Activated B cell treated with CpG ODN at 0.5 μM for 24 hours (primary cell): ENCODE measurements around the gene MPEG1. TPM values are rescaled to one million over a fixed set of nuclear protein-coding genes. Genes with fewer than 3 reads are reported as not detected.
A peak's percentile ranks its signal among the peaks of the same experiment; 100 is the strongest.

Experiments used
- ATAC-seq: fragments of 200-7000 bp; cut with Tn5 transposase; one replicate; pipeline ENCODE4 v1.10.0; 2021; ENCODE audit warnings: low read depth, mild to moderate bottlenecking, moderate library complexity
- CTCF ChIA-PET: fragments of 350-600 bp; sonication (Branson Sonifier 250); formaldehyde crosslinking; loops from one replicate; lab custom pipeline; 2021; ENCODE audit warnings: antibody characterized with exemption; lab: Charles Lee
- POLR2A ChIA-PET: fragments of 350-600 bp; sonication (Branson Sonifier 250); formaldehyde crosslinking; loops from one replicate; lab custom pipeline; 2021; ENCODE audit warnings: antibody characterized with exemption; lab: Charles Lee
- DNase-seq: peaks from one replicate; pipeline ENCODE4 v3.0.0; 2022
- H3K27ac Mint-ChIP-seq: one replicate; pipeline ENCODE4 v1.8.0; 2020; ENCODE audit warnings: mixed read lengths
- H3K27me3 Mint-ChIP-seq: one replicate; pipeline ENCODE4 v1.8.0; 2021; ENCODE audit warnings: mixed read lengths
- H3K36me3 Mint-ChIP-seq: one replicate; pipeline ENCODE4 v1.8.0; 2021; ENCODE audit warnings: low read depth, mixed read lengths
- H3K4me1 Mint-ChIP-seq: one replicate; pipeline ENCODE4 v1.8.0; 2021; ENCODE audit warnings: mixed read lengths
- H3K4me3 Mint-ChIP-seq: one replicate; pipeline ENCODE4 v1.8.0; 2020; ENCODE audit warnings: mild to moderate bottlenecking, mixed read lengths
- H3K9me3 Mint-ChIP-seq: one replicate; pipeline ENCODE4 v1.8.0; 2020; ENCODE audit warnings: mixed read lengths
- CTCF ChIP-seq: fragments of 200-600 bp; IDR thresholded peaks from one replicate; pipeline ENCODE4 v1.8.0; 2022; ENCODE audit warnings: antibody characterized with exemption, mild to moderate bottlenecking
- intact Hi-C: fragments of 100-400 bp; cut with micrococcal nuclease; formaldehyde crosslinking; loops from one replicate; pipeline ENCODE4 v1.15.1; 2024
- total RNA-seq: library from RNA; stranded (reverse); gene quantifications from 2 replicates; pipeline ENCODE4 v1.2.3, GENCODE V29; 2022

MPEG1 gene
- total RNA-seq, 1 donor from 2014 or later, result 154 TPM

- ChIA-PET CTCF (interaction anchor here (1.5 to 8.3 kb wide), 3 partner anchors 6 to 94 kb away, joined by 3 to 102 read pairs (median 3); partner anchors contain the start of gene DTX4), POLR2A (interaction anchor here (0.9 to 1.1 kb wide), 3 partner anchors 15 to 37 kb away, joined by 3 to 4 read pairs (median 3); no protein-coding TSS in a partner anchor)
- no peak for TF ChIP-seq CTCF
- Mint-ChIP-seq H3K4me1 (peaks cover 21% of the 10 kb centered on the region), H3K9me3 (peaks cover 7% of the 10 kb centered on the region), H3K27ac (no peak overlapping the region), H3K27me3 (no peaks in the 10 kb centered on the region), H3K36me3 (peaks cover 73% of the 10 kb centered on the region), H3K4me3 (no peak overlapping the region)
- ATAC-seq, result no peak
- intact Hi-C loops, result no loop called here
- DNase-seq, result no peak
Measured at GRCh38 chr11:59180168-59180776, 32.5 kb downstream of the MPEG1 start.

GRCh38 chr11:59179121-59179520 is 33.6 kb downstream of the MPEG1 start:
- H3K9me3 Mint-ChIP-seq, result peaks cover 7% of the 10 kb centered on the region

GRCh38 chr11:59178402-59178801 is 34.3 kb downstream of the MPEG1 start:
- DNase-seq, result no peak
- Mint-ChIP-seq H3K9me3 (peaks cover 7% of the 10 kb centered on the region), H3K27ac (peak overlapping the region; percentile 12), H3K4me1 (peaks cover 33% of the 10 kb centered on the region), H3K27me3 (no peaks in the 10 kb centered on the region), H3K36me3 (peaks cover 56% of the 10 kb centered on the region), H3K4me3 (no peak overlapping the region)
- intact Hi-C loops, result loop anchor here (10.0 kb wide), 1 partner anchor 376 kb away; no protein-coding TSS in a partner anchor
- POLR2A ChIA-PET, result interaction anchor here (1.0 to 1.6 kb wide), 2 partner anchors 20 to 45 kb away, joined by 3 to 4 read pairs; no protein-coding TSS in a partner anchor
- TF ChIP-seq CTCF, result no peak
- CTCF ChIA-PET, result interaction anchor here (9.0 kb wide), 1 partner anchor 6 kb away, joined by 102 read pairs; no protein-coding TSS in a partner anchor
- no peak for ATAC-seq

More at GRCh38 chr11:59179121-59179520, 33.6 kb downstream of the MPEG1 start:
- ATAC-seq (no peak), DNase-seq (no peak)
- Mint-ChIP-seq H3K27ac (no peak overlapping the region), H3K27me3 (no peaks in the 10 kb centered on the region), H3K4me1 (peaks cover 29% of the 10 kb centered on the region), H3K36me3 (peaks cover 63% of the 10 kb centered on the region), H3K4me3 (no peak overlapping the region)
- ChIA-PET POLR2A (interaction anchor here (1.6 kb wide), 1 partner anchor 19 kb away, joined by 4 read pairs; no protein-coding TSS in a partner anchor), CTCF (no interaction called here)
- intact Hi-C loops, result loop anchor here (10.0 kb wide), 1 partner anchor 376 kb away; no protein-coding TSS in a partner anchor
- no peak for TF ChIP-seq CTCF

GRCh38 chr11:59176330-59176729 is 36.4 kb downstream of the MPEG1 start:
- peaks cover 40% of the 10 kb centered on the region for H3K36me3 Mint-ChIP-seq
- no peak for TF ChIP-seq CTCF
- ATAC-seq (no peak), DNase-seq (no peak)
- CTCF ChIA-PET, result interaction anchor here (0.9 to 9.0 kb wide), 2 partner anchors 8 to 18 kb away, joined by 3 to 102 read pairs; no protein-coding TSS in a partner anchor
- no peak overlapping the region for H3K4me3 Mint-ChIP-seq
- H3K27ac Mint-ChIP-seq, result no peak overlapping the region
- POLR2A ChIA-PET, result interaction anchor here (5.5 kb wide), 1 partner anchor 23 kb away, joined by 57 read pairs; no protein-coding TSS in a partner anchor
- H3K9me3 Mint-ChIP-seq, result peaks cover 7% of the 10 kb centered on the region
- H3K4me1 Mint-ChIP-seq, result peaks cover 41% of the 10 kb centered on the region
- intact Hi-C loops, result loop anchor here (10.0 kb wide), 1 partner anchor 378 kb away; no protein-coding TSS in a partner anchor
- no peaks in the 10 kb centered on the region for H3K27me3 Mint-ChIP-seq

GRCh38 chr11:59175091-59175501 is 37.6 kb downstream of the MPEG1 start:
- H3K9me3 Mint-ChIP-seq, result peaks cover 7% of the 10 kb centered on the region
- H3K36me3 Mint-ChIP-seq, result peaks cover 38% of the 10 kb centered on the region
- DNase-seq (no peak), ATAC-seq (no peak)
- ChIA-PET CTCF (interaction anchor here (0.7 to 9.0 kb wide), 4 partner anchors 9 to 47 kb away, joined by 3 to 102 read pairs (median 48); no protein-coding TSS in a partner anchor), POLR2A (interaction anchor here (0.6 to 6.4 kb wide), 5 partner anchors 8 to 98 kb away, joined by 3 to 70 read pairs (median 57); partner anchors contain the start of gene MPEG1)
- peaks cover 39% of the 10 kb centered on the region for H3K4me1 Mint-ChIP-seq
- intact Hi-C loops, result loop anchor here (10.0 kb wide), 1 partner anchor 380 kb away; no protein-coding TSS in a partner anchor
- TF ChIP-seq CTCF, result no peak
- H3K27me3 Mint-ChIP-seq, result no peaks in the 10 kb centered on the region
- peak overlapping the region; percentile 96 for H3K4me3 Mint-ChIP-seq
- peak overlapping the region; percentile 69 for H3K27ac Mint-ChIP-seq
